Measurements from ENCODE around the gene CASP9. TPM values are rescaled to one million over a fixed set of nuclear protein-coding genes. Genes with fewer than 3 reads are reported as not detected.

The CASP9 gene
- total RNA-seq, 2 donors from 2014 or later, result 14.5 to 15.5 TPM

GRCh38 chr1:15452216-15452615 is 71.8 kb downstream of the CASP9 start:
- TF ChIP-seq CTCF (IDR thresholded peaks at IDR 0.05), result no peak

GRCh38 chr1:15451014-15451722 is 72.8 kb downstream of the CASP9 start:
- no peak for TF ChIP-seq CTCF (IDR thresholded peaks at IDR 0.05)
- H3K27ac ChIP-seq, result no peak overlapping the region
- DNase-seq, result no peak
- intact Hi-C loops (cut with DNase I), result no loop called here
- H3K4me1 ChIP-seq, result no peaks in the 10 kb centered on the region
- no peak overlapping the region for H3K4me3 ChIP-seq
- H3K36me3 ChIP-seq, result no peaks in the 10 kb centered on the region
- no peak overlapping the region for H3K9ac ChIP-seq (ENCODE audit: low read depth in 2 of 2, low read length in 2 of 2)
- H3K27me3 ChIP-seq, result no peaks in the 10 kb centered on the region
- H3K9me3 ChIP-seq, result no peaks in the 10 kb centered on the region

More at GRCh38 chr1:15452216-15452615, 71.8 kb downstream of the CASP9 start:
- H3K4me3 ChIP-seq, result no peak overlapping the region
- no peak overlapping the region for H3K9ac ChIP-seq (ENCODE audit: low read depth in 2 of 2, low read length in 2 of 2)
- intact Hi-C loops (cut with DNase I), result no loop called here
- DNase-seq, result no peak
- no peaks in the 10 kb centered on the region for H3K36me3 ChIP-seq
- H3K4me1 ChIP-seq, result no peaks in the 10 kb centered on the region
- no peak overlapping the region for H3K27ac ChIP-seq
- no peaks in the 10 kb centered on the region for H3K9me3 ChIP-seq
- no peaks in the 10 kb centered on the region for H3K27me3 ChIP-seq

GRCh38 chr1:15449567-15449966 is 74.4 kb downstream of the CASP9 start:
- intact Hi-C loops (cut with DNase I), result no loop called here
- Histone ChIP-seq H3K27ac (no peak overlapping the region), H3K9me3 (no peaks in the 10 kb centered on the region), H3K4me1 (no peaks in the 10 kb centered on the region), H3K9ac (ENCODE audit: low read depth in 2 of 2, low read length in 2 of 2) (no peak overlapping the region), H3K4me3 (no peak overlapping the region), H3K36me3 (no peaks in the 10 kb centered on the region), H3K27me3 (no peaks in the 10 kb centered on the region)
- no peak for TF ChIP-seq CTCF (IDR thresholded peaks at IDR 0.05)
- DNase-seq, result no peak

GRCh38 chr1:15448877-15449462 is 75.0 kb downstream of the CASP9 start:
- intact Hi-C loops (cut with DNase I), result no loop called here
- Histone ChIP-seq H3K27ac (no peak overlapping the region), H3K27me3 (no peaks in the 10 kb centered on the region), H3K4me3 (no peak overlapping the region), H3K9me3 (no peaks in the 10 kb centered on the region), H3K36me3 (no peaks in the 10 kb centered on the region), H3K9ac (ENCODE audit: low read depth in 2 of 2, low read length in 2 of 2) (no peak overlapping the region), H3K4me1 (no peaks in the 10 kb centered on the region)
- DNase-seq, result no peak
- TF ChIP-seq CTCF (IDR thresholded peaks at IDR 0.05), result no peak

GRCh38 chr1:15446212-15446611 is 77.8 kb downstream of the CASP9 start:
- intact Hi-C loops (cut with DNase I), result no loop called here
- no peaks in the 10 kb centered on the region for H3K9me3 ChIP-seq
- no peaks in the 10 kb centered on the region for H3K27me3 ChIP-seq
- no peak for DNase-seq
- no peak overlapping the region for H3K27ac ChIP-seq
- H3K4me3 ChIP-seq, result no peak overlapping the region
- H3K4me1 ChIP-seq, result no peaks in the 10 kb centered on the region
- no peak for TF ChIP-seq CTCF (IDR thresholded peaks at IDR 0.05)
- H3K9ac ChIP-seq (ENCODE audit: low read depth in 2 of 2, low read length in 2 of 2), result no peak overlapping the region
- H3K36me3 ChIP-seq, result no peaks in the 10 kb centered on the region
